ES-I3 (cell line): ENCODE results near the gene MAP3K4.

ENCODE experiments used
- H3K36me3 ChIP-seq: 2 replicates; pipeline ENCODE4 v1.6.1; 2013; ENCODE audit warnings: mild to moderate bottlenecking, low read length, control low read depth, moderate library complexity; ENCODE audit not compliant: insufficient read depth
- H3K4me1 ChIP-seq: 2 replicates; pipeline ENCODE4 v1.6.1; 2013; ENCODE audit warnings: mild to moderate bottlenecking, control low read depth, low read length; ENCODE audit not compliant: insufficient read depth
- H3K9ac ChIP-seq: 2 replicates; pipeline ENCODE4 v1.6.1; 2013; ENCODE audit warnings: low read depth, mild to moderate bottlenecking, low read length, moderate library complexity
- H3K9me3 ChIP-seq: 2 replicates; pipeline ENCODE4 v1.6.1; 2013; ENCODE audit warnings: mild to moderate bottlenecking, low read length, moderate library complexity; ENCODE audit not compliant: control insufficient read depth, insufficient read depth

MAP3K4 gene

DNA sequence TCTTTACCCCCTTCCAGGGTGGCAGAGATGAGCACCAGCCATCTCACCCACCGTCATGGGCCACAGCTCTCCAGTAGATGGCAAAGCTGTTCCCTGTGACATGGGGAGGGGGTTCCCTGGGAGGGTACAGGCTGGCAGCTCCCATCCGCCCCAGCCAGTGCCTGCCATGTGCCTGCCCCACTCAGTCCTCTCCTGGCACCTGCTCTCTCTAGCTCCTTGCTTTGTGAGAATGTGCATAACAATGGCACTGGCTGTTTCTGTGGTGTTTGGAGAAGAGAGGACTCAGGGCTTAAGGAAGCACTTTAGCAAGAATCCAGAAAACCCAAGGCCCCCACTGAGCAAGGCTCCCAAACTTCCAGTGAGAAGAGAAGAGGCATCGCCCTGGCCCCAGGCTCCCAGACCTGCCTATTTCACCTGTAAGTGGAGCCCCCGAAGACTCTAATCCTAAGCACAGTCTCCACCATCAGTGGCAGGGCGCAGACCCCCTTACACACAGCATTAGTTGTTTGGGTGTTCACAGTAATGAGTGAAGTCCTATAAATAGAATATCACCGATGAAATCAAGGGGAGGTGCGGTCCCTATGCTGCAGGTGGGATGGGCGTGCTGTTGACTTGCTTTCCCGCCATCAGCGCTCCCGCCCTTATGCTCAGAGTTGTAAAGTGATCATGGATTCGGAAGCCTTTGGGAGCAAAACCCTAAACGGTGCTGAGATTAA is 172.1 kb downstream of the MAP3K4 start:
- H3K9ac ChIP-seq: no peak overlapping the region
- H3K9me3 ChIP-seq: no peaks in the 10 kb centered on the region
- no peaks in the 10 kb centered on the region; the same call in 1 of the 2 replicates for H3K4me1 ChIP-seq
- H3K36me3 ChIP-seq: peaks cover 3% of the 10 kb centered on the region; the same call in 1 of the 2 replicates

DNA sequence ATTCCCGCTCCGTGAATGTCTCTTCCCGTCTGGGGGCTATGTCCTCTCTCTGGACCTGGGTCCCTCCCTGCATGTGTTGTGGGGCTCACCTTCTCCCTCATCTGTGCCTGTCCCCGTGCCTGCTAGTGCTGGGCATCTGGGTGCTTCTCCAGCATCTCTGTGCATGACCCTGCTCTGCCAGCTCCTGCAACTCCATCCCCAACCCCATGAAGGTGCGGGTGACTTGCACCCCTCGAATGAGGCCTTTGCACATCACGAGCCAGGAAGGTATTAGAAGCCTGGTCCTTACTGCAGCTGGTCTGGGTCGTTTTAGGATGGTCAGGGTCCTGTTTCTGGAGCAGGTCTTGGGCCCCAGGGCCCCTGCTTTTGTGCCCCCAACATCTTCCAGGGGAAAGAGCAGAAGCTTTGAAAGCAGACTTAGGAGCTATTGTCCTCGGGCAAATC is 172.6 kb downstream of the MAP3K4 start:
- Histone ChIP-seq H3K36me3 (peaks cover 3% of the 10 kb centered on the region; the same call in 1 of the 2 replicates), H3K4me1 (no peaks in the 10 kb centered on the region; the same call in 1 of the 2 replicates), H3K9me3 (no peaks in the 10 kb centered on the region), H3K9ac (no peak overlapping the region)

DNA sequence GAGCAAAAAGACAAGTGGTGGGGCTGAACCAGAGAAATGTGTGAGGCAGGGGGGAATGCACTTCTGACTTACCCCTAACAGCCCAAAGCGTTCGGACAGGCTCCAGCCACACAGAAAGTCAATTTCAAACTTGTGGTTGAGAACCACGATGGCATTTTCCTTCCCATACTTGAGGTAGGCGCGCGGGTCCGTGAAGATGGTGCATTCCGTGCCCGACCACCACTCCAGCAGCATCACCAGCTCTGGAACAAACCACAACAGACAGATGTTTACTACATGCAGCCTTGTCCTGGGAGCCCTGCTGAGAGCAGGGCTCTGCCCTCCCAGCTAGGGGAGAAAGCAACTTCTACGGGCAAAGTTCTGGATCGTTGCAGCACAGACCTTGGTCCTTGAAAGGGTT is 174.6 kb downstream of the MAP3K4 start:
- Histone ChIP-seq H3K9me3 (0 out of 2 replicates have a peak, but pooled peaks cover 2% of the 10 kb centered on the region), H3K36me3 (peaks cover 3% of the 10 kb centered on the region; the same call in 1 of the 2 replicates), H3K9ac (no peak overlapping the region), H3K4me1 (no peaks in the 10 kb centered on the region; the same call in 1 of the 2 replicates)

DNA sequence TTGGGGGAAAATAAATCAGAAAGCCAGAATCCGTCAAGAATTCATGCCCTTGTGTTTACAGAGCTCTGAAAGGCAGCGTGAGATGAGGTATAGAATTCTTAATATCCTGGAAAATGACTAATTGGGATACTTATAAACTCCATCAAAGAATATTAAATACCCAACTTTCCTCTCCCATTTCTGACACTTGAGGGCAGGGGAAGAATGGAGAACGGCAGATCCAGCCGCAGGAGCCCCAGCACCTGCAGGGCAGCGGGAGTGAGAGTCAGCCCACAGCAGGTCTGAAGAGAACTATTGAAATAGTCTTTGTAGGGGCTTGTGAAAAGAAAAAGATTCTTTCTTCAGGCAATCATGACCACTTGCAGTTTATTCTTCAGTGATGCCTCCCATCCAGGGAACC is 175.1 kb downstream of the MAP3K4 start:
- Histone ChIP-seq H3K9ac (no peak overlapping the region), H3K4me1 (no peaks in the 10 kb centered on the region; the same call in 1 of the 2 replicates), H3K36me3 (peaks cover 3% of the 10 kb centered on the region; the same call in 1 of the 2 replicates), H3K9me3 (0 out of 2 replicates have a peak, but pooled peaks cover 4% of the 10 kb centered on the region)
